ENCODE results near the gene CELF4. TPM values are rescaled to one million over a fixed set of nuclear protein-coding genes. Genes with fewer than 3 reads are reported as not detected.

CELF4 gene
- total and polyA plus RNA-seq, 2 donors (not counting 1 experiment from before 2014, with no cell fraction given): 0.17 TPM; not detected in 1

- H3K36me3 ChIP-seq (ENCODE audit: control insufficient read depth, insufficient read depth, low read length): no peaks in the 10 kb centered on the region
- peaks cover 3% of the 10 kb centered on the region for H3K27me3 ChIP-seq (ENCODE audit: control insufficient read depth, insufficient read depth, low read length)
- no peak for DNase-seq (ENCODE audit: low read depth in 2 of 2)
- H2AFZ ChIP-seq (ENCODE audit: low read length): no peak overlapping the region
- H3K27ac ChIP-seq (ENCODE audit: insufficient read depth, low read length): no peak overlapping the region
- H3K4me2 ChIP-seq (ENCODE audit: extremely low read depth, insufficient read depth, low read length): no peak overlapping the region
- no peaks in the 10 kb centered on the region for H3K9me3 ChIP-seq (ENCODE audit: control insufficient read depth, insufficient read depth, low read depth, low read length)
- TF ChIP-seq EZH2 (IDR thresholded peaks at IDR 0.05; ENCODE audit: low read length, missing control alignments) (no peak), CTCF (conservative IDR thresholded peaks at IDR 0.05 in 1 of 2, IDR thresholded peaks at IDR 0.05 in 1 of 2; ENCODE audit: low read depth in 1 of 2, low read length in 2 of 2) (no peak)
- no peak overlapping the region for H3K9ac ChIP-seq (ENCODE audit: insufficient read depth, low read length)
- H3K79me2 ChIP-seq (ENCODE audit: control insufficient read depth, insufficient read depth, low read length): no peaks in the 10 kb centered on the region
- H4K20me1 ChIP-seq (ENCODE audit: control insufficient read depth, extremely low read depth, insufficient read depth, low read length): no peaks in the 10 kb centered on the region
- no peak overlapping the region for H3K4me3 ChIP-seq (replicated peaks in 1 of 4; ENCODE audit: control extremely low read depth in 1 of 4, insufficient read depth in 1 of 4, low read depth in 3 of 4, low read length in 4 of 4)
- no peaks in the 10 kb centered on the region for H3K4me1 ChIP-seq (ENCODE audit: control insufficient read depth, extremely low read depth, insufficient read depth, low read length)
Measured at GRCh38 chr18:37529863-37530262, 35.7 kb downstream of the CELF4 start.

- H3K27ac ChIP-seq (ENCODE audit: insufficient read depth, low read length): no peak overlapping the region
- H4K20me1 ChIP-seq (ENCODE audit: control insufficient read depth, extremely low read depth, insufficient read depth, low read length): no peaks in the 10 kb centered on the region
- TF ChIP-seq CTCF (conservative IDR thresholded peaks at IDR 0.05 in 1 of 2, IDR thresholded peaks at IDR 0.05 in 1 of 2; ENCODE audit: low read depth in 1 of 2, low read length in 2 of 2): no peak
- no peak for TF ChIP-seq EZH2 (IDR thresholded peaks at IDR 0.05; ENCODE audit: low read length, missing control alignments)
- no peaks in the 10 kb centered on the region for H3K9me3 ChIP-seq (ENCODE audit: control insufficient read depth, insufficient read depth, low read depth, low read length)
- no peaks in the 10 kb centered on the region for H3K4me1 ChIP-seq (ENCODE audit: control insufficient read depth, extremely low read depth, insufficient read depth, low read length)
- no peak for DNase-seq (ENCODE audit: low read depth in 2 of 2)
- H3K9ac ChIP-seq (ENCODE audit: insufficient read depth, low read length): no peak overlapping the region
- H3K27me3 ChIP-seq (ENCODE audit: control insufficient read depth, insufficient read depth, low read length): peaks cover 3% of the 10 kb centered on the region
- H3K79me2 ChIP-seq (ENCODE audit: control insufficient read depth, insufficient read depth, low read length): no peaks in the 10 kb centered on the region
- H2AFZ ChIP-seq (ENCODE audit: low read length): no peak overlapping the region
- H3K4me2 ChIP-seq (ENCODE audit: extremely low read depth, insufficient read depth, low read length): no peak overlapping the region
- no peaks in the 10 kb centered on the region for H3K36me3 ChIP-seq (ENCODE audit: control insufficient read depth, insufficient read depth, low read length)
- H3K4me3 ChIP-seq (replicated peaks in 1 of 4; ENCODE audit: control extremely low read depth in 1 of 4, insufficient read depth in 1 of 4, low read depth in 3 of 4, low read length in 4 of 4): no peak overlapping the region
Measured at GRCh38 chr18:37529296-37529695, 36.3 kb downstream of the CELF4 start.

GRCh38 chr18:37527395-37527794, 38.2 kb downstream of the CELF4 start:
- Histone ChIP-seq H3K9me3 (ENCODE audit: control insufficient read depth, insufficient read depth, low read depth, low read length) (no peaks in the 10 kb centered on the region), H3K9ac (ENCODE audit: insufficient read depth, low read length) (no peak overlapping the region), H3K79me2 (ENCODE audit: control insufficient read depth, insufficient read depth, low read length) (no peaks in the 10 kb centered on the region), H2AFZ (ENCODE audit: low read length) (no peak overlapping the region), H3K36me3 (ENCODE audit: control insufficient read depth, insufficient read depth, low read length) (no peaks in the 10 kb centered on the region), H3K27me3 (ENCODE audit: control insufficient read depth, insufficient read depth, low read length) (peaks cover 8% of the 10 kb centered on the region), H4K20me1 (ENCODE audit: control insufficient read depth, extremely low read depth, insufficient read depth, low read length) (no peaks in the 10 kb centered on the region), H3K27ac (ENCODE audit: insufficient read depth, low read length) (no peak overlapping the region), H3K4me3 (replicated peaks in 1 of 4; ENCODE audit: control extremely low read depth in 1 of 4, insufficient read depth in 1 of 4, low read depth in 3 of 4, low read length in 4 of 4) (no peak overlapping the region), H3K4me2 (ENCODE audit: extremely low read depth, insufficient read depth, low read length) (no peak overlapping the region), H3K4me1 (ENCODE audit: control insufficient read depth, extremely low read depth, insufficient read depth, low read length) (no peaks in the 10 kb centered on the region)
- TF ChIP-seq EZH2 (IDR thresholded peaks at IDR 0.05; ENCODE audit: low read length, missing control alignments) (no peak), CTCF (conservative IDR thresholded peaks at IDR 0.05 in 1 of 2, IDR thresholded peaks at IDR 0.05 in 1 of 2; ENCODE audit: low read depth in 1 of 2, low read length in 2 of 2) (no peak)
- DNase-seq (ENCODE audit: low read depth in 2 of 2): no peak
